ENCODE measurements around the gene KRT73. TPM values are rescaled to one million over a fixed set of nuclear protein-coding genes. Genes with fewer than 3 reads are reported as not detected.

KRT73 gene
- total and polyA plus RNA-seq, 7 experiments from 2014 or later: 1.0 to 96.4 (median 26.7) TPM

DNA sequence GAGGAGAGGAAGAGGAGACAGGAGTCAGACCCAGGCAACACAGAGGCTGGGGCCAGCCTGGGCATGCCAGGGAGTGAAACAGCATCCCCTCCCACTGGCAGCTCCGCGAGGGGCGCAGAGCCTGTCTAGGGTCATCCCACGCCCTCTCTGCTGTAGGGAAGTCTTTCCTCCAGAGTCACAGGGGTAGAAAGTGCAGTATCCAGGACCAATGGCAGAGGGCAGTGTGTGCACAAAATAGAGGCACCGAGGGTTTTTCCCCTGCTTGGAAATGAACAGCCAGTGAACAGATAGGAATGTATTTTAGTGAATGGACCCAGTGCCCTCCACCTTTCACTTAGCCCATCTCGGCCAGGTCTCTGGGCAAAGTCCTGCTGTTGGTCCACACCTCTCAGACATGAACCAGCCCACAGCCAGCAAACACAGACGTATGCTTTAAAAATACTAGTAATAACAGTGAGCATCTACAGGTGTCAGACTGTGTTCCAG, 35.3 kb downstream of the KRT73 start:
- H3K4me1 ChIP-seq (ENCODE audit: control insufficient read depth in 2 of 2, insufficient read depth in 2 of 2, low read length in 2 of 2): peaks cover 0 to 60% of the 10 kb centered on the region in 2 donors
- CTCF ChIA-PET: interaction anchor here (0.6 to 20.3 kb wide), 15 partner anchors 23 to 423 kb away, joined by 3 to 731 read pairs (median 4); partner anchors contain the start of gene EIF4B

GRCh38 chr12:52582486-52582885, 35.9 kb downstream of the KRT73 start:
- Mint-ChIP-seq H3K27ac (peak overlapping the region in 6 of 9 donors; percentile 44 to 97 (median 88)), H3K4me3 (peak overlapping the region in 1 of 10 donors; percentile 44), H3K4me1 (peaks cover 39 to 67% (median 62%) of the 10 kb centered on the region in 7 donors), H3K36me3 (peaks cover 0 to 6% (median 0%) of the 10 kb centered on the region in 5 donors), H3K27me3 (peaks cover 0 to 4% (median 0%) of the 10 kb centered on the region in 5 donors), H3K9me3 (no peaks in the 10 kb centered on the region)
- Histone ChIP-seq H3K27ac (ENCODE audit: low read depth, low read length) (no peak overlapping the region), H3K9me3 (ENCODE audit: control insufficient read depth in 2 of 3, low read length in 3 of 3) (no peaks in the 10 kb centered on the region), H3K27me3 (ENCODE audit: control insufficient read depth in 2 of 2, insufficient read depth in 2 of 2, low read length in 2 of 2) (no peaks in the 10 kb centered on the region), H3K4me1 (ENCODE audit: control insufficient read depth in 2 of 2, insufficient read depth in 2 of 2, low read length in 2 of 2) (peaks cover 0 to 55% of the 10 kb centered on the region in 2 donors), H3K4me3 (ENCODE audit: low read length) (no peak overlapping the region), H3K36me3 (ENCODE audit: control insufficient read depth in 2 of 3, insufficient read depth in 3 of 3, low read length in 3 of 3) (no peaks in the 10 kb centered on the region)
- intact Hi-C loops (cut with micrococcal nuclease): loop anchor here (2.0 to 10.0 kb wide), 4 partner anchors 160 to 430 kb away; no protein-coding TSS in a partner anchor
- CTCF ChIA-PET: interaction anchor here (0.6 to 20.3 kb wide), 9 partner anchors 9 to 423 kb away, joined by 3 to 731 read pairs (median 6); partner anchors contain the start of genes EIF4B and KRT74
- POLR2A ChIA-PET: interaction anchor here (0.7 to 5.3 kb wide), 5 partner anchors 11 to 296 kb away, joined by 3 to 62 read pairs (median 26); no protein-coding TSS in a partner anchor
- ATAC-seq (no peak), DNase-seq (no peak)

More for the DNA sequence above, 35.3 kb downstream of the KRT73 start:
- Mint-ChIP-seq H3K27me3 (peaks cover 0 to 4% (median 0%) of the 10 kb centered on the region in 5 donors), H3K4me1 (peaks cover 39 to 72% (median 64%) of the 10 kb centered on the region in 7 donors), H3K27ac (peak overlapping the region; percentile 21 to 97 (median 85)), H3K36me3 (peaks cover 0 to 10% (median 0%) of the 10 kb centered on the region in 5 donors), H3K4me3 (peak overlapping the region in 5 of 10 donors; percentile 9 to 50 (median 31)), H3K9me3 (no peaks in the 10 kb centered on the region)
- Histone ChIP-seq H3K27me3 (ENCODE audit: control insufficient read depth in 2 of 2, insufficient read depth in 2 of 2, low read length in 2 of 2) (no peaks in the 10 kb centered on the region), H3K4me3 (ENCODE audit: low read length) (no peak overlapping the region), H3K36me3 (ENCODE audit: control insufficient read depth in 2 of 3, insufficient read depth in 3 of 3, low read length in 3 of 3) (no peaks in the 10 kb centered on the region), H3K9me3 (ENCODE audit: control insufficient read depth in 2 of 3, low read length in 3 of 3) (no peaks in the 10 kb centered on the region), H3K27ac (ENCODE audit: low read depth, low read length) (peak overlapping the region; percentile 20)
- intact Hi-C loops (cut with micrococcal nuclease): loop anchor here (1.0 to 10.0 kb wide), 9 partner anchors 62 to 431 kb away; no protein-coding TSS in a partner anchor
- POLR2A ChIA-PET: interaction anchor here (0.7 to 6.6 kb wide), 7 partner anchors 11 to 431 kb away, joined by 3 to 112 read pairs (median 26); no protein-coding TSS in a partner anchor
- ATAC-seq (peak; percentile 67), DNase-seq (peak; percentile 47 to 83 (median 76))

- intact Hi-C loops (cut with micrococcal nuclease): loop anchor here (5.0 to 10.0 kb wide), 3 partner anchors 161 to 429 kb away; no protein-coding TSS in a partner anchor
- POLR2A ChIA-PET: interaction anchor here (1.2 to 5.3 kb wide), 2 partner anchors 30 to 288 kb away, joined by 7 to 62 read pairs; no protein-coding TSS in a partner anchor
- Mint-ChIP-seq H3K9me3 (no peaks in the 10 kb centered on the region), H3K27me3 (peaks cover 0 to 5% (median 0%) of the 10 kb centered on the region in 5 donors), H3K27ac (peak overlapping the region in 2 of 9 donors; percentile 36 to 85), H3K4me3 (no peak overlapping the region), H3K4me1 (peaks cover 32 to 57% (median 52%) of the 10 kb centered on the region in 7 donors), H3K36me3 (no peaks in the 10 kb centered on the region)
- Histone ChIP-seq H3K9me3 (ENCODE audit: control insufficient read depth in 2 of 3, low read length in 3 of 3) (no peaks in the 10 kb centered on the region), H3K4me1 (ENCODE audit: control insufficient read depth in 2 of 2, insufficient read depth in 2 of 2, low read length in 2 of 2) (peaks cover 0 to 45% of the 10 kb centered on the region in 2 donors), H3K27me3 (ENCODE audit: control insufficient read depth in 2 of 2, insufficient read depth in 2 of 2, low read length in 2 of 2) (no peaks in the 10 kb centered on the region), H3K4me3 (ENCODE audit: low read length) (no peak overlapping the region), H3K36me3 (ENCODE audit: control insufficient read depth in 2 of 3, insufficient read depth in 3 of 3, low read length in 3 of 3) (no peaks in the 10 kb centered on the region), H3K27ac (ENCODE audit: low read depth, low read length) (no peak overlapping the region)
- CTCF ChIA-PET: interaction anchor here (0.8 to 20.3 kb wide), 6 partner anchors 24 to 294 kb away, joined by 3 to 731 read pairs (median 6); no protein-coding TSS in a partner anchor
- ATAC-seq (no peak), DNase-seq (no peak)
Observed at GRCh38 chr12:52581481-52581880, 36.9 kb downstream of the KRT73 start.

GRCh38 chr12:52581066-52581465, 37.3 kb downstream of the KRT73 start:
- no peak for ATAC-seq
- peaks cover 0 to 41% of the 10 kb centered on the region in 2 donors for H3K4me1 ChIP-seq (ENCODE audit: control insufficient read depth in 2 of 2, insufficient read depth in 2 of 2, low read length in 2 of 2)
- no peak for DNase-seq
- Mint-ChIP-seq H3K27ac (peak overlapping the region in 4 of 9 donors; percentile 36 to 87 (median 85)), H3K36me3 (no peaks in the 10 kb centered on the region), H3K9me3 (no peaks in the 10 kb centered on the region), H3K4me1 (peaks cover 28 to 55% (median 48%) of the 10 kb centered on the region in 7 donors), H3K27me3 (peaks cover 0 to 7% (median 0%) of the 10 kb centered on the region in 5 donors), H3K4me3 (no peak overlapping the region)
- H3K9me3 ChIP-seq (ENCODE audit: control insufficient read depth in 2 of 3, low read length in 3 of 3): no peaks in the 10 kb centered on the region
- H3K27ac ChIP-seq (ENCODE audit: low read depth, low read length): no peak overlapping the region
- H3K27me3 ChIP-seq (ENCODE audit: control insufficient read depth in 2 of 2, insufficient read depth in 2 of 2, low read length in 2 of 2): no peaks in the 10 kb centered on the region
- no peaks in the 10 kb centered on the region for H3K36me3 ChIP-seq (ENCODE audit: control insufficient read depth in 2 of 3, insufficient read depth in 3 of 3, low read length in 3 of 3)
- ChIA-PET POLR2A (interaction anchor here (1.2 kb wide), 2 partner anchors 31 kb away, joined by 6 to 7 read pairs; no protein-coding TSS in a partner anchor), CTCF (interaction anchor here (0.9 to 20.3 kb wide), 5 partner anchors 25 to 294 kb away, joined by 4 to 731 read pairs (median 4); no protein-coding TSS in a partner anchor)
- intact Hi-C loops (cut with micrococcal nuclease): loop anchor here (5.0 to 10.0 kb wide), 3 partner anchors 161 to 429 kb away; no protein-coding TSS in a partner anchor
- no peak overlapping the region for H3K4me3 ChIP-seq (ENCODE audit: low read length)

GRCh38 chr12:52580496-52580895, 37.9 kb downstream of the KRT73 start:
- H3K9me3 Mint-ChIP-seq: no peaks in the 10 kb centered on the region
- ChIA-PET POLR2A (interaction anchor here (1.2 kb wide), 2 partner anchors 31 to 297 kb away, joined by 3 to 6 read pairs; no protein-coding TSS in a partner anchor), CTCF (interaction anchor here (0.9 to 20.3 kb wide), 4 partner anchors 53 to 295 kb away, joined by 4 to 731 read pairs (median 5); no protein-coding TSS in a partner anchor)
- Histone ChIP-seq H3K4me3 (ENCODE audit: low read length) (no peak overlapping the region), H3K9me3 (ENCODE audit: control insufficient read depth in 2 of 3, low read length in 3 of 3) (no peaks in the 10 kb centered on the region), H3K27ac (ENCODE audit: low read depth, low read length) (no peak overlapping the region), H3K27me3 (ENCODE audit: control insufficient read depth in 2 of 2, insufficient read depth in 2 of 2, low read length in 2 of 2) (no peaks in the 10 kb centered on the region), H3K4me1 (ENCODE audit: control insufficient read depth in 2 of 2, insufficient read depth in 2 of 2, low read length in 2 of 2) (peaks cover 0 to 35% of the 10 kb centered on the region in 2 donors), H3K36me3 (ENCODE audit: control insufficient read depth in 2 of 3, insufficient read depth in 3 of 3, low read length in 3 of 3) (no peaks in the 10 kb centered on the region)
- DNase-seq: no peak
- peak overlapping the region in 1 of 10 donors; percentile 8 for H3K4me3 Mint-ChIP-seq
- H3K27me3 Mint-ChIP-seq: peaks cover 0 to 7% (median 0%) of the 10 kb centered on the region in 5 donors
- H3K4me1 Mint-ChIP-seq: peaks cover 22 to 54% (median 42%) of the 10 kb centered on the region in 7 donors
- intact Hi-C loops (cut with micrococcal nuclease): loop anchor here (5.0 to 10.0 kb wide), 3 partner anchors 162 to 428 kb away; no protein-coding TSS in a partner anchor
- peak overlapping the region in 8 of 9 donors; percentile 41 to 87 (median 78) for H3K27ac Mint-ChIP-seq
- H3K36me3 Mint-ChIP-seq: no peaks in the 10 kb centered on the region
- no peak for ATAC-seq

Measured in naive thymus-derived CD4-positive, alpha-beta T cell (primary cell).